ENCODE measurements around the gene RAP1GAP2.

- TF ChIP-seq SUZ12 (IDR thresholded peaks at IDR 0.05) (no peak), ZNF384 (IDR thresholded peaks at IDR 0.05) (no peak), FOXA1 (IDR thresholded peaks at IDR 0.05) (no peak), BHLHE40 (IDR thresholded peaks at IDR 0.05; ENCODE audit: borderline replicate concordance) (no peak), FOXM1 (IDR thresholded peaks at IDR 0.05; ENCODE audit: borderline replicate concordance) (no peak), FOXK2 (IDR thresholded peaks at IDR 0.05) (no peak), TARDBP (IDR thresholded peaks at IDR 0.05) (no peak), ARNT (IDR thresholded peaks at IDR 0.05) (no peak), CTBP1 (IDR thresholded peaks at IDR 0.05; ENCODE audit: borderline replicate concordance) (no peak), L3MBTL2 (conservative IDR thresholded peaks at IDR 0.05) (no peak), ELF4 (IDR thresholded peaks at IDR 0.05) (no peak), SP1 (IDR thresholded peaks at IDR 0.05) (no peak)
These were observed 12.8 kb upstream of the RAP1GAP2 start for GRCh38 chr17:2783310-2784030.

All from HEK293T (cell line).